SK-N-SH (cell line): ENCODE data around the gene LSM10. TPM values are rescaled to one million over a fixed set of nuclear protein-coding genes. Genes with fewer than 3 reads are reported as not detected.

Experiments used
- polyA plus RNA-seq, 3 experiments: library from polyadenylated mRNA; depleted of rRNA; stranded (reverse); fragments of >200 nt; gene quantifications; 2 replicates each; pipeline ENCODE4 v1.2.3, GENCODE V29; 2012
- small RNA-seq, 7 experiments: library from RNA; depleted of rRNA; stranded (forward); fragments of <200 nt; gene quantifications; one replicate each; pipeline ENCODE3, GENCODE V24; 2012

The LSM10 gene
- polyA plus RNA-seq, 1 of the 3 experiments (the other 2 are of a cell fraction) = 96.8 TPM

Small RNA genes lying within 50 kb of the gene (small RNA-seq; reads per million reads assigned to genes)
- gene RNU4-27P (0 reads per million in 7 experiments), gene SNORA63C (0 to 2.2 (median 0) reads per million in 7 experiments)

Other genes with a start within 250 kb of the LSM10 start
- 149 and 169 TPM in 2 replicates for gene TRAPPC3, start 248.4 kb downstream of the LSM10 start, polyA plus RNA-seq (2012; rRNA removed)
- 40.6 and 69.9 TPM in 2 replicates for gene MAP7D1, start 241.7 kb downstream of the LSM10 start, polyA plus RNA-seq (2012; rRNA removed)
- 33.7 and 46.1 TPM in 2 replicates for gene THRAP3, start 173.5 kb downstream of the LSM10 start, polyA plus RNA-seq (2012; rRNA removed)
- 1.6 and 1.8 TPM in 2 replicates for gene SH3D21, start 91.5 kb downstream of the LSM10 start, polyA plus RNA-seq (2012; rRNA removed)
- gene EVA1B, start 74.3 kb downstream of the LSM10 start, polyA plus RNA-seq (2012; rRNA removed) = 34.1 and 38.9 TPM in 2 replicates
- 39.0 and 43.3 TPM in 2 replicates for gene STK40, start 12.0 kb downstream of the LSM10 start, polyA plus RNA-seq (2012; rRNA removed)
- 11.9 and 15.2 TPM in 2 replicates for gene OSCP1, start 52.5 kb upstream of the LSM10 start, polyA plus RNA-seq (2012; rRNA removed)
- 64.2 and 75.1 TPM in 2 replicates for gene MRPS15, start 66.5 kb upstream of the LSM10 start, polyA plus RNA-seq (2012; rRNA removed)
- not detected in 2 replicates for gene CSF3R, start 85.0 kb upstream of the LSM10 start, polyA plus RNA-seq (2012; rRNA removed)